HG03060 (cell line): ENCODE measurements around the gene PIGU.
A peak's percentile ranks its signal among the peaks of the same experiment; 100 is the strongest.
"Not testable (repeated sequence)": the region's sequence is repeated elsewhere in the genome, so short reads cannot be mapped to it uniquely, and the experiment has no call there.

Source experiments
- ATAC-seq: cut with Tn5 transposase; IDR thresholded peaks from one replicate; pipeline ENCODE4 v1.9.1; 2021; ENCODE audit warnings: low read depth, moderate number of reproducible peaks; ENCODE audit not compliant: unreplicated experiment

The PIGU gene

GRCh38 chr20:34516247-34517113, 160.4 kb downstream of the PIGU start, which contains the start of gene DYNLRB1:
TSS of gene DYNLRB1 (plus strand) at chr20:34516422. CDS start at chr20:34516459, 37 bp downstream.
- ATAC-seq, result peak; percentile 70

DNA sequence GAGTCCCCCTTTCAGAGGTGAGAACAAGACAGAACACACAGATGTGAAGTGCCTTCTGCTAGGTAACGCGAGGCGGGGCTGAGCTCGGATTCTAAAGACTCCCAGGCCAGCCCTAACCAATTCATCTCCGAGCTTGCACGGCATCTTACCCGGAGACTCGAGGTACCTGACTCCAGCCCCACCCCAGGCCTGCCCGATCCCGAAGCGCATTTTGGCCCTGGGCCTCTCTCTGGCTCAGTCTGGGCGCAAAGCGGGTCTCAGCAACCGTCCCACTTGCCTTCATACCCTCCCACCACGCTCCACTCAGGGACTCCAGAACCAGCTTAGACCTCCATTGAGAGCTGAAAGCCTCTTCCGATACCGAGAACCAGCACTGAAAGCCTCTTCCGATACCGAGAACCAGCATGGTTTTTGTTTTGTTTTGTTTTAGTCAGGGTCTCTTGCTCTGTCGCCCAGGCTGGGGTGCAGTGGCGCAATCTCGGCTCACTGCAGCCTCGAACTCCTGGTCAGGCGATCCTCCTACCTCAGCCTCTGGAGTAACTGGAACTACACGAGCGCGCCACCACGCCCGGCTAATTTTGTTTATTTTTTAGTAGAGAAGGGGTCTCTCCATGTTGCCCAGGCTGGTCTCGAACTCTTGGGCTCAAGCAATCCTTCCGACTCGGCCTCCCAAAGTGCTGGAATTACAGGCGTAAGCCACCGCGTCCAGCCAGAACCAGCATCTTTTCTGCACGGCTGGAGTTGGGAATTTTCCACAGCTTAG, 161.2 kb downstream of the PIGU start:
- ATAC-seq, result no peak

GRCh38 chr20:34514897-34515483, 161.9 kb downstream of the PIGU start:
- no peak for ATAC-seq

GRCh38 chr20:34514034-34514433, 162.9 kb downstream of the PIGU start:
- ATAC-seq, result not testable (repeated sequence)

DNA sequence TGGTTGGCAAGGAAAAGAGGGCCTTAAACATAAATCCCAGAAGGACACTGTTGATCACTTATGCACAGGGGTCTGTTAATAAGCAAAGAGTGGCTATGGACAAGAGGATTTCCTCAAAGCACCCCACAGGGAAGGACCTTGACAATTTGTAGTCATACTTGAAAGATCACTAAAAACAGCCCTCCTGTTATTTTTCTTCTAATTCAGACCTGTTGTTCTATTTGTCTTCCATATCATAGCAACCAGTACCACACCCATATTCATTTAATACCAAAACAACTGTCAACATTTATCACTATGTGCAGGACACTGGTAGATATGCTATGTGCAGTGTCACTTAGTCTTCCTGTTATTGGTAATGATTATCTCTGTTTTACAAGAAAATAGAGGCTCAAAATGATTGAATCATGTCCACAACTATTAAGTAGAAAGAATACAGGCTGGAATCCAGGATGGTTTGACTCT, 163.9 kb downstream of the PIGU start:
- no peak for ATAC-seq

DNA sequence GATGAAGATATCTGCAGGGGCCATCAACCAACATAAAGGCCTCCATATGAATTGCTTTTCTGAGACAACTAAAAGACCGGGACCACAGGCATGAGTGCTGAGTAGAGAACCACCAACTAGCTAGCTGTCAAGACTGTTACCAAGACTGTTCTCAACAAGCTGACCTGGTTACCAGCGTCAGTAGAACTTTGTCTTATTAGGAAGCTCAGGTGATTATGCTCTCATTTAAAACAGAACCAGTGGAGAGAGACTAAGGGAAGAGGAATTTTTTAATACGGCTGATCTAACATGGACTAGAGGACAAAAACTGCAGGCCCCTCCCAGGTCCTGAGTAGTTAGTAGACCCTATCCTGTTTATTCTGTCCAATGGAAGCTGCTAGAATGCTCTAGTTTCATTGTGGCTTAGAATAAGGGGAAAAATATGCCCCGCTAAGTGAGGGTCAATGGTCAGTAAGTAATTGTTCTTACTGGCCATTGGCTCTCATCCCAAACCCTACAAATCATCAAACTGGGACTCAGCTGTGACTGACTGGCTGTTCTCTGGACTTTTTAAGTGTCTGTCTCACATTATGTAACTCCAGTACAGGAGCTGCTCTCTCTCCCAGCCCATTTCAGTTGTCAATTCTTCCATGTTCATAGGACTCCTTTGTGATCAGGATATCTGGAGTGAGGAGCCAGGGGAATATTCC, 164.5 kb downstream of the PIGU start:
- ATAC-seq, result no peak

DNA sequence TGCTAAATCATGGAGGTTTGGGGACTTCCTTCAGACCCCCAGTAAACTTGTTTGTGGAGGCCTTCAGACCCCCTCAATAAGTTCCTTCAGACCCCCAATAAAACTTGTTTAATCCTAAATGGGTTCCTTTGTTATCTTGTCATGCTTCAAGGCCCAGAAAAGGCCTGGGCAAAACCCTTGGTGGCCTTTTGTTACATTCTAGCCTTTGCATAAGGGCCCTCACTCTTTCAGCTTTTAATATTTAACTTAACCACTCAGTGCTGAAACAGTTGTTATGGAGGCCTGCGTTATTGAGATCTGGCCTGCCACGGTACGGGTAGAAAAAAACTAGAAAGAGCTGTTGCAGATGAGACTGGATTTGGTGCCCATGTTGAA, 165.0 kb downstream of the PIGU start:
- no peak for ATAC-seq

DNA sequence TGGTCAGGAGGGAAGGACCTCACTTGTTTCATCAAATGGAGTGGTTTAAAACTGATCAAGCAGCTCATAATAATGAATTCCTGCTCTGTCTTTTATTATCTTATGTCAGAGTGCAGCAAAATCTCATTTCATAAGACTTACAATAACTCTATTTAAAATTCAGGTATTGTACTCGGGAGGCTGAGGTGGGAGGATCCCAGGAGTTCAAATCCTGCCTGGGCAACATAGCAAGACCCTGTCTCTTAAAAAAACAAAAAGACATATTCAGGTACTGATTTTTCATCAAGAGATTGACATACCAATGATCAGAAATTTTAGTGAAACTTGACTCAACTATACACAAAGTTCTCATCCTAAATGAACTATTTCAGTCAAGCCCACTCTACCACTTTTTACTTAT, 166.3 kb downstream of the PIGU start:
- no peak for ATAC-seq
